NK-92 treated with Interleukin-12 subunit alpha and Interleukin-12 subunit beta, amount 100 ng/mL, for 24 hours (cell line): ENCODE measurements around the gene NFE2L2.
"Not testable (repeated sequence)": the region's sequence is repeated elsewhere in the genome, so short reads cannot be mapped to it uniquely, and the experiment has no call there.

Experiments used
- DNase-seq: peaks from one replicate; lab custom pipeline; 2025; lab: John Stamatoyannopoulos, UW

Gene NFE2L2

GRCh38 chr2:177190941-177191340 lies 73.6 kb downstream of the NFE2L2 start:
- no peak for DNase-seq

- no peak for DNase-seq
Observed at GRCh38 chr2:177188482-177189469, 75.8 kb downstream of the NFE2L2 start.

GRCh38 chr2:177187631-177188312 lies 76.8 kb downstream of the NFE2L2 start:
- DNase-seq: no peak

- not testable (repeated sequence) for DNase-seq
Observed at GRCh38 chr2:177186038-177186437, 78.5 kb downstream of the NFE2L2 start.

- DNase-seq: no peak
Observed at GRCh38 chr2:177184606-177185005, 79.9 kb downstream of the NFE2L2 start.

GRCh38 chr2:177183860-177184259 lies 80.7 kb downstream of the NFE2L2 start:
- no peak for DNase-seq
